Activated naive CD8-positive, alpha-beta T cell treated with anti-CD3 and anti-CD28 coated beads for 36 hours (primary cell): ENCODE measurements around the gene ITGA3. TPM values are rescaled to one million over a fixed set of nuclear protein-coding genes. Genes with fewer than 3 reads are reported as not detected.
A peak's percentile ranks its signal among the peaks of the same experiment; 100 is the strongest.

Experiments
- DNase-seq: peaks from one replicate; pipeline ENCODE4 v3.0.0; 2021
- H3K27ac Mint-ChIP-seq: one replicate; pipeline ENCODE4 v1.8.0; 2022; ENCODE audit warnings: mild to moderate bottlenecking, moderate library complexity, mixed read lengths
- H3K27me3 Mint-ChIP-seq: one replicate; pipeline ENCODE4 v1.8.0; 2022; ENCODE audit warnings: mild to moderate bottlenecking, mixed read lengths
- H3K36me3 Mint-ChIP-seq: one replicate; pipeline ENCODE4 v1.8.0; 2021; ENCODE audit warnings: mild to moderate bottlenecking, mixed read lengths
- H3K4me1 Mint-ChIP-seq: one replicate; pipeline ENCODE4 v1.8.0; 2021; ENCODE audit warnings: mixed read lengths
- H3K4me3 Mint-ChIP-seq: one replicate; pipeline ENCODE4 v1.8.0; 2022; ENCODE audit warnings: mild to moderate bottlenecking, moderate library complexity, mixed read lengths
- H3K9me3 Mint-ChIP-seq: one replicate; pipeline ENCODE4 v1.8.0; 2022; ENCODE audit warnings: mixed read lengths
- total RNA-seq, 2 experiments: library from RNA; stranded (reverse); gene quantifications; one replicate each; pipeline ENCODE4 v1.2.3, GENCODE V29; 2021

The ITGA3 gene
- total RNA-seq, 2 experiments from 2014 or later: 3.7 to 5.1 TPM

GRCh38 chr17:50044483-50044882 is 11.4 kb upstream of the ITGA3 start:
- H3K4me1 Mint-ChIP-seq: peaks cover 6% of the 10 kb centered on the region
- no peak for DNase-seq
- H3K4me3 Mint-ChIP-seq: no peak overlapping the region
- H3K27ac Mint-ChIP-seq: no peak overlapping the region
- H3K27me3 Mint-ChIP-seq: peaks cover 25% of the 10 kb centered on the region
- no peaks in the 10 kb centered on the region for H3K36me3 Mint-ChIP-seq
- no peaks in the 10 kb centered on the region for H3K9me3 Mint-ChIP-seq

GRCh38 chr17:50045154-50045553 is 10.8 kb upstream of the ITGA3 start:
- H3K4me1 Mint-ChIP-seq: peaks cover 6% of the 10 kb centered on the region
- H3K9me3 Mint-ChIP-seq: no peaks in the 10 kb centered on the region
- no peak overlapping the region for H3K4me3 Mint-ChIP-seq
- no peaks in the 10 kb centered on the region for H3K36me3 Mint-ChIP-seq
- peaks cover 25% of the 10 kb centered on the region for H3K27me3 Mint-ChIP-seq
- H3K27ac Mint-ChIP-seq: no peak overlapping the region
- DNase-seq: no peak

- Mint-ChIP-seq H3K9me3 (no peaks in the 10 kb centered on the region), H3K27me3 (peaks cover 25% of the 10 kb centered on the region), H3K36me3 (no peaks in the 10 kb centered on the region), H3K4me1 (peaks cover 13% of the 10 kb centered on the region), H3K27ac (no peak overlapping the region), H3K4me3 (no peak overlapping the region)
- DNase-seq: no peak
Observed at GRCh38 chr17:50046179-50046578, 9.7 kb upstream of the ITGA3 start.

- peaks cover 25% of the 10 kb centered on the region for H3K27me3 Mint-ChIP-seq
- H3K36me3 Mint-ChIP-seq: no peaks in the 10 kb centered on the region
- H3K4me1 Mint-ChIP-seq: peaks cover 18% of the 10 kb centered on the region
- no peak overlapping the region for H3K4me3 Mint-ChIP-seq
- DNase-seq: no peak
- no peak overlapping the region for H3K27ac Mint-ChIP-seq
- H3K9me3 Mint-ChIP-seq: no peaks in the 10 kb centered on the region
Observed at GRCh38 chr17:50046667-50047066, 9.2 kb upstream of the ITGA3 start.

- Mint-ChIP-seq H3K4me1 (peaks cover 22% of the 10 kb centered on the region), H3K27ac (no peak overlapping the region), H3K4me3 (no peak overlapping the region), H3K9me3 (no peaks in the 10 kb centered on the region), H3K36me3 (no peaks in the 10 kb centered on the region), H3K27me3 (peaks cover 25% of the 10 kb centered on the region)
- DNase-seq: no peak
Observed at GRCh38 chr17:50047083-50047482, 8.8 kb upstream of the ITGA3 start.

GRCh38 chr17:50047488-50048126 is 8.3 kb upstream of the ITGA3 start:
- H3K4me1 Mint-ChIP-seq: peaks cover 22% of the 10 kb centered on the region
- no peaks in the 10 kb centered on the region for H3K36me3 Mint-ChIP-seq
- H3K27ac Mint-ChIP-seq: no peak overlapping the region
- H3K9me3 Mint-ChIP-seq: no peaks in the 10 kb centered on the region
- H3K4me3 Mint-ChIP-seq: no peak overlapping the region
- H3K27me3 Mint-ChIP-seq: peaks cover 25% of the 10 kb centered on the region
- DNase-seq: peak; percentile 6

- peaks cover 24% of the 10 kb centered on the region for H3K27me3 Mint-ChIP-seq
- no peak for DNase-seq
- no peaks in the 10 kb centered on the region for H3K9me3 Mint-ChIP-seq
- H3K27ac Mint-ChIP-seq: no peak overlapping the region
- H3K36me3 Mint-ChIP-seq: no peaks in the 10 kb centered on the region
- no peak overlapping the region for H3K4me3 Mint-ChIP-seq
- peaks cover 22% of the 10 kb centered on the region for H3K4me1 Mint-ChIP-seq
Observed at GRCh38 chr17:50048146-50048720, 7.7 kb upstream of the ITGA3 start.

GRCh38 chr17:50048988-50049387 is 6.9 kb upstream of the ITGA3 start:
- no peak for DNase-seq
- Mint-ChIP-seq H3K4me3 (no peak overlapping the region), H3K4me1 (peaks cover 22% of the 10 kb centered on the region), H3K27ac (no peak overlapping the region), H3K27me3 (peaks cover 22% of the 10 kb centered on the region), H3K9me3 (no peaks in the 10 kb centered on the region), H3K36me3 (no peaks in the 10 kb centered on the region)

GRCh38 chr17:50049636-50050035 is 6.3 kb upstream of the ITGA3 start:
- H3K27me3 Mint-ChIP-seq: peaks cover 17% of the 10 kb centered on the region
- DNase-seq: no peak
- H3K36me3 Mint-ChIP-seq: no peaks in the 10 kb centered on the region
- H3K4me1 Mint-ChIP-seq: peaks cover 22% of the 10 kb centered on the region
- no peak overlapping the region for H3K4me3 Mint-ChIP-seq
- H3K27ac Mint-ChIP-seq: no peak overlapping the region
- no peaks in the 10 kb centered on the region for H3K9me3 Mint-ChIP-seq

GRCh38 chr17:50050431-50051032 is 5.4 kb upstream of the ITGA3 start:
- peaks cover 28% of the 10 kb centered on the region for H3K4me1 Mint-ChIP-seq

GRCh38 chr17:50051082-50051576 is 4.8 kb upstream of the ITGA3 start:
- no peaks in the 10 kb centered on the region for H3K36me3 Mint-ChIP-seq
- H3K4me3 Mint-ChIP-seq: no peak overlapping the region
- H3K27ac Mint-ChIP-seq: peak overlapping the region; percentile 86
- H3K27me3 Mint-ChIP-seq: peaks cover 15% of the 10 kb centered on the region
- peak; percentile 74 for DNase-seq
- peaks cover 28% of the 10 kb centered on the region for H3K4me1 Mint-ChIP-seq
- no peaks in the 10 kb centered on the region for H3K9me3 Mint-ChIP-seq

More at GRCh38 chr17:50050431-50051032, 5.4 kb upstream of the ITGA3 start:
- Mint-ChIP-seq H3K4me3 (no peak overlapping the region), H3K27ac (peak overlapping the region; percentile 86), H3K36me3 (no peaks in the 10 kb centered on the region), H3K9me3 (no peaks in the 10 kb centered on the region), H3K27me3 (peaks cover 17% of the 10 kb centered on the region)
- no peak for DNase-seq

- no peak for DNase-seq
- Mint-ChIP-seq H3K27me3 (peaks cover 10% of the 10 kb centered on the region), H3K4me1 (peaks cover 28% of the 10 kb centered on the region)
Observed at GRCh38 chr17:50051606-50052005, 4.3 kb upstream of the ITGA3 start.

GRCh38 chr17:50052241-50052796 is 3.6 kb upstream of the ITGA3 start:
- Mint-ChIP-seq H3K27ac (no peak overlapping the region), H3K4me1 (peaks cover 34% of the 10 kb centered on the region), H3K27me3 (peaks cover 4% of the 10 kb centered on the region)

More at GRCh38 chr17:50051606-50052005, 4.3 kb upstream of the ITGA3 start:
- Mint-ChIP-seq H3K9me3 (no peaks in the 10 kb centered on the region), H3K27ac (peak overlapping the region; percentile 86), H3K36me3 (no peaks in the 10 kb centered on the region), H3K4me3 (no peak overlapping the region)

GRCh38 chr17:50052822-50053653 is 2.9 kb upstream of the ITGA3 start:
- Mint-ChIP-seq H3K27me3 (peaks cover 5% of the 10 kb centered on the region), H3K36me3 (no peaks in the 10 kb centered on the region), H3K4me1 (peaks cover 28% of the 10 kb centered on the region), H3K9me3 (no peaks in the 10 kb centered on the region), H3K27ac (no peak overlapping the region), H3K4me3 (no peak overlapping the region)
- DNase-seq: no peak

More at GRCh38 chr17:50052241-50052796, 3.6 kb upstream of the ITGA3 start:
- DNase-seq: no peak
- Mint-ChIP-seq H3K36me3 (no peaks in the 10 kb centered on the region), H3K4me3 (no peak overlapping the region), H3K9me3 (no peaks in the 10 kb centered on the region)

- Mint-ChIP-seq H3K4me1 (peaks cover 28% of the 10 kb centered on the region), H3K36me3 (no peaks in the 10 kb centered on the region), H3K9me3 (no peaks in the 10 kb centered on the region), H3K27me3 (peaks cover 4% of the 10 kb centered on the region), H3K27ac (no peak overlapping the region), H3K4me3 (no peak overlapping the region)
- no peak for DNase-seq
Observed at GRCh38 chr17:50053654-50053960, 2.3 kb upstream of the ITGA3 start.
